Gastrocnemius medialis (tissue), 4 donors: ENCODE measurements around the gene AQP6.

ENCODE experiments used
- POLR2A ChIP-seq, 2 donors: fragments of 450-650 bp; IDR thresholded peaks; one replicate each; pipeline ENCODE4 v1.6.1; 2017; ENCODE audit warnings: antibody characterized with exemption in 2 of 2, mild to moderate bottlenecking in 2 of 2, moderate library complexity in 2 of 2
- TF ChIP-seq, protein P1 (sequence below), 5 experiments: fragments of 450-650 bp in 3 of 5; fragments of 200-600 bp in 2 of 5; sonication (generic) in 2 of 5; IDR thresholded peaks in 4 of 5; conservative IDR thresholded peaks in 1 of 5; 1 replicate in 4 of 5; 2 replicates in 1 of 5; pipeline ENCODE4 v1.5.1; 2016 to 2019; ENCODE audit warnings: antibody characterized with exemption in 5 of 5, mild to moderate bottlenecking in 3 of 5, moderate library complexity in 3 of 5

GRCh38 chr12:49960474-49961110, 12.2 kb upstream of the AQP6 start:
- TF ChIP-seq, protein P1, sequence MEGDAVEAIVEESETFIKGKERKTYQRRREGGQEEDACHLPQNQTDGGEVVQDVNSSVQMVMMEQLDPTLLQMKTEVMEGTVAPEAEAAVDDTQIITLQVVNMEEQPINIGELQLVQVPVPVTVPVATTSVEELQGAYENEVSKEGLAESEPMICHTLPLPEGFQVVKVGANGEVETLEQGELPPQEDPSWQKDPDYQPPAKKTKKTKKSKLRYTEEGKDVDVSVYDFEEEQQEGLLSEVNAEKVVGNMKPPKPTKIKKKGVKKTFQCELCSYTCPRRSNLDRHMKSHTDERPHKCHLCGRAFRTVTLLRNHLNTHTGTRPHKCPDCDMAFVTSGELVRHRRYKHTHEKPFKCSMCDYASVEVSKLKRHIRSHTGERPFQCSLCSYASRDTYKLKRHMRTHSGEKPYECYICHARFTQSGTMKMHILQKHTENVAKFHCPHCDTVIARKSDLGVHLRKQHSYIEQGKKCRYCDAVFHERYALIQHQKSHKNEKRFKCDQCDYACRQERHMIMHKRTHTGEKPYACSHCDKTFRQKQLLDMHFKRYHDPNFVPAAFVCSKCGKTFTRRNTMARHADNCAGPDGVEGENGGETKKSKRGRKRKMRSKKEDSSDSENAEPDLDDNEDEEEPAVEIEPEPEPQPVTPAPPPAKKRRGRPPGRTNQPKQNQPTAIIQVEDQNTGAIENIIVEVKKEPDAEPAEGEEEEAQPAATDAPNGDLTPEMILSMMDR (IDR thresholded peaks at IDR 0.05 in 4 of 5, conservative IDR thresholded peaks at IDR 0.05 in 1 of 5), result no peak
- TF ChIP-seq POLR2A (IDR thresholded peaks at IDR 0.05), result no peak
